Measurements from ENCODE around the gene IQSEC1.

Gene IQSEC1

GRCh38 chr3:12895391-12896062, 177.7 kb downstream of the IQSEC1 start:
- TF ChIP-seq FOXP2 (optimal IDR thresholded peaks at IDR 0.05; ENCODE audit: borderline replicate concordance, extremely low read depth, extremely low read length, insufficient read depth) (no peak), SIN3A (IDR thresholded peaks at IDR 0.05; ENCODE audit: borderline replicate concordance, insufficient read depth, low read length) (no peak), TAF1 (IDR thresholded peaks at IDR 0.05; ENCODE audit: borderline replicate concordance, insufficient read depth, low read length) (no peak), POLR2AphosphoS5 (IDR thresholded peaks at IDR 0.05; ENCODE audit: low read depth, low read length) (no peak)
- TF ChIP-seq, protein P1, sequence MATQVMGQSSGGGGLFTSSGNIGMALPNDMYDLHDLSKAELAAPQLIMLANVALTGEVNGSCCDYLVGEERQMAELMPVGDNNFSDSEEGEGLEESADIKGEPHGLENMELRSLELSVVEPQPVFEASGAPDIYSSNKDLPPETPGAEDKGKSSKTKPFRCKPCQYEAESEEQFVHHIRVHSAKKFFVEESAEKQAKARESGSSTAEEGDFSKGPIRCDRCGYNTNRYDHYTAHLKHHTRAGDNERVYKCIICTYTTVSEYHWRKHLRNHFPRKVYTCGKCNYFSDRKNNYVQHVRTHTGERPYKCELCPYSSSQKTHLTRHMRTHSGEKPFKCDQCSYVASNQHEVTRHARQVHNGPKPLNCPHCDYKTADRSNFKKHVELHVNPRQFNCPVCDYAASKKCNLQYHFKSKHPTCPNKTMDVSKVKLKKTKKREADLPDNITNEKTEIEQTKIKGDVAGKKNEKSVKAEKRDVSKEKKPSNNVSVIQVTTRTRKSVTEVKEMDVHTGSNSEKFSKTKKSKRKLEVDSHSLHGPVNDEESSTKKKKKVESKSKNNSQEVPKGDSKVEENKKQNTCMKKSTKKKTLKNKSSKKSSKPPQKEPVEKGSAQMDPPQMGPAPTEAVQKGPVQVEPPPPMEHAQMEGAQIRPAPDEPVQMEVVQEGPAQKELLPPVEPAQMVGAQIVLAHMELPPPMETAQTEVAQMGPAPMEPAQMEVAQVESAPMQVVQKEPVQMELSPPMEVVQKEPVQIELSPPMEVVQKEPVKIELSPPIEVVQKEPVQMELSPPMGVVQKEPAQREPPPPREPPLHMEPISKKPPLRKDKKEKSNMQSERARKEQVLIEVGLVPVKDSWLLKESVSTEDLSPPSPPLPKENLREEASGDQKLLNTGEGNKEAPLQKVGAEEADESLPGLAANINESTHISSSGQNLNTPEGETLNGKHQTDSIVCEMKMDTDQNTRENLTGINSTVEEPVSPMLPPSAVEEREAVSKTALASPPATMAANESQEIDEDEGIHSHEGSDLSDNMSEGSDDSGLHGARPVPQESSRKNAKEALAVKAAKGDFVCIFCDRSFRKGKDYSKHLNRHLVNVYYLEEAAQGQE (IDR thresholded peaks at IDR 0.05; ENCODE audit: insufficient read depth in 1 of 2, low read depth in 2 of 2, low read length in 2 of 2) = no peak

- no peak for TF ChIP-seq TAF1 (IDR thresholded peaks at IDR 0.05; ENCODE audit: borderline replicate concordance, insufficient read depth, low read length)
- TF ChIP-seq FOXP2 (optimal IDR thresholded peaks at IDR 0.05; ENCODE audit: borderline replicate concordance, extremely low read depth, extremely low read length, insufficient read depth) = no peak
- TF ChIP-seq, protein P1 (IDR thresholded peaks at IDR 0.05; ENCODE audit: insufficient read depth in 1 of 2, low read depth in 2 of 2, low read length in 2 of 2) = no peak
Measured at GRCh38 chr3:12894629-12895028, 178.6 kb downstream of the IQSEC1 start.

DNA sequence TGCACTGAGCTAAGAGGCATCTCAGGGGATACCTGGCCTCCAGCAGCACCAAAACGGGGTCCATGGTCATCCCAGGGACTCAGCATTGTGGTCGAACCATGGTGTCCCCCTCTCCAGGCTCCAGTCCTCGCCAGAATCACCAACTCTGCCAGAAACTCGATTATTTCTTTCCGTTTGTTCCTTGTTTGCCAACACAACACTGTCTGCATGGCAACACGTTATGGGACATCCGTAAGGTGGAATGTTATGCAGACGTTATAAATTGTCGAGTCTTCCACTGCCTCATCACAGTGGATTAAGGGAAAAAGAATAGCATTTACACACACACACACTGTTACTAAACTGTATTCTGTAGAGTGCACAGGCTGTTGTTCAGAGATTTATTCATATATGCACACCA, 179.4 kb downstream of the IQSEC1 start:
- TF ChIP-seq POLR2AphosphoS5 (IDR thresholded peaks at IDR 0.05; ENCODE audit: low read depth, low read length) (no peak), TAF1 (IDR thresholded peaks at IDR 0.05; ENCODE audit: borderline replicate concordance, insufficient read depth, low read length) (no peak), FOXP2 (optimal IDR thresholded peaks at IDR 0.05; ENCODE audit: borderline replicate concordance, extremely low read depth, extremely low read length, insufficient read depth) (no peak), SIN3A (IDR thresholded peaks at IDR 0.05; ENCODE audit: borderline replicate concordance, insufficient read depth, low read length) (no peak)
- TF ChIP-seq, protein P1 (IDR thresholded peaks at IDR 0.05; ENCODE audit: insufficient read depth in 1 of 2, low read depth in 2 of 2, low read length in 2 of 2) = no peak

GRCh38 chr3:12893247-12893646, 180.0 kb downstream of the IQSEC1 start:
- no peak for TF ChIP-seq FOXP2 (optimal IDR thresholded peaks at IDR 0.05; ENCODE audit: borderline replicate concordance, extremely low read depth, extremely low read length, insufficient read depth)
- TF ChIP-seq, protein P1 (IDR thresholded peaks at IDR 0.05; ENCODE audit: insufficient read depth in 1 of 2, low read depth in 2 of 2, low read length in 2 of 2) = no peak
- no peak for TF ChIP-seq TAF1 (IDR thresholded peaks at IDR 0.05; ENCODE audit: borderline replicate concordance, insufficient read depth, low read length)
- TF ChIP-seq POLR2AphosphoS5 (IDR thresholded peaks at IDR 0.05; ENCODE audit: low read depth, low read length) = no peak
- no peak for TF ChIP-seq SIN3A (IDR thresholded peaks at IDR 0.05; ENCODE audit: borderline replicate concordance, insufficient read depth, low read length)

DNA sequence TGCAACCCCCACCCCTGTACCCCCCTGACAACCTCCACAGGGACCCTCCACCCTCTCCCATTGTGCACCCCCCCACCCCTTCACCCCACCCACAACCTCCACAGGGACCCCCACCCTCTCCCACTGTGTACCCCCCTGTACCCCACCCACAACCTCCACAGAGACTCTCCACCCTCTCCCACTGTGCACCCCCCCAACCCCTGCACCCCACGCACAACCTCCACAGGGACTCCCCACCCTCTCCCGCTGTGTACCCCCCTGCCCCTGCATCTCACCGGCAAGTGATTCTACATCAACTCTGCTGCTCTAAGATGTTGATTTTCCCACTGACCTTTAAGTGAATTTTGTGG, 180.4 kb downstream of the IQSEC1 start:
- TF ChIP-seq FOXP2 (optimal IDR thresholded peaks at IDR 0.05; ENCODE audit: borderline replicate concordance, extremely low read depth, extremely low read length, insufficient read depth) = no peak
